DOHH2 (cell line): ENCODE data around the gene OR13C9.

ENCODE experiments used
- H3F3A ChIP-seq: fragments of 200-600 bp; sonication (generic), shearing (Covaris generic); 2 replicates; pipeline ENCODE4 v1.6.0; 2016; ENCODE audit warnings: antibody characterized with exemption, mild to moderate bottlenecking; ENCODE audit not compliant: control insufficient read depth, insufficient read depth
- H3K27ac ChIP-seq: fragments of 200-600 bp; sonication (generic); 2 replicates; pipeline ENCODE4 v1.5.1; 2014; ENCODE audit warnings: low read depth, mild to moderate bottlenecking, low read length, moderate library complexity
- H3K27me3 ChIP-seq: fragments of 200-600 bp; sonication (generic); 2 replicates; pipeline ENCODE4 v1.6.1; 2014; ENCODE audit warnings: mild to moderate bottlenecking, low read length, mixed read lengths; ENCODE audit not compliant: control insufficient read depth
- H3K36me3 ChIP-seq: fragments of 200-600 bp; sonication (generic); 2 replicates; pipeline ENCODE4 v1.6.1; 2014; ENCODE audit warnings: mild to moderate bottlenecking, low read length, moderate library complexity, mixed read lengths; ENCODE audit not compliant: control insufficient read depth
- H3K4me1 ChIP-seq: fragments of 200-600 bp; sonication (generic); 2 replicates; pipeline ENCODE4 v1.6.1; 2014; ENCODE audit warnings: mild to moderate bottlenecking, low read length, mixed read lengths; ENCODE audit not compliant: control insufficient read depth
- H3K4me2 ChIP-seq: fragments of 200-600 bp; sonication (generic); 2 replicates; pipeline ENCODE4 v1.6.0; 2014; ENCODE audit warnings: mild to moderate bottlenecking, low read length, moderate library complexity
- H3K4me3 ChIP-seq: fragments of 200-600 bp; sonication (generic); 2 replicates; pipeline ENCODE4 v1.5.1; 2014; ENCODE audit warnings: mild to moderate bottlenecking, low read length, mixed read lengths
- H3K79me2 ChIP-seq: fragments of 200-600 bp; sonication (generic); 2 replicates; pipeline ENCODE4 v1.6.1; 2014; ENCODE audit warnings: mild to moderate bottlenecking, low read length, mixed read lengths; ENCODE audit not compliant: control insufficient read depth
- H3K9me2 ChIP-seq: fragments of 200-600 bp; sonication (generic); replicated peaks from 2 replicates; pipeline ENCODE4 v1.6.1; 2014; ENCODE audit warnings: mild to moderate bottlenecking, low read length, mixed read lengths; ENCODE audit not compliant: control insufficient read depth
- H3K9me3 ChIP-seq: fragments of 200-600 bp; sonication (generic); 2 replicates; pipeline ENCODE4 v1.6.1; 2014; ENCODE audit warnings: antibody characterized with exemption, low read length, mixed read lengths; ENCODE audit not compliant: control insufficient read depth, insufficient read depth
- H4K20me1 ChIP-seq: fragments of 200-600 bp; sonication (generic); 2 replicates; pipeline ENCODE4 v1.6.0; 2014; ENCODE audit warnings: low read depth, mild to moderate bottlenecking, antibody characterized with exemption, low read length, moderate library complexity; ENCODE audit not compliant: control insufficient read depth, insufficient read depth
- EZH2phosphoT487 ChIP-seq: fragments of 200-600 bp; sonication (generic); IDR thresholded peaks from 2 replicates; pipeline ENCODE4 v1.6.1; 2017; ENCODE audit warnings: borderline replicate concordance, mild to moderate bottlenecking, antibody characterized with exemption, low read length, moderate library complexity, mixed read lengths
- TF ChIP-seq, protein P1 (sequence below): fragments of 200-600 bp; sonication (generic); IDR thresholded peaks from one replicate; pipeline ENCODE4 v1.5.1; 2014; ENCODE audit warnings: antibody characterized with exemption, mild to moderate bottlenecking, low read depth, low read length; ENCODE audit not compliant: poor library complexity, severe bottlenecking

The OR13C9 gene

DNA sequence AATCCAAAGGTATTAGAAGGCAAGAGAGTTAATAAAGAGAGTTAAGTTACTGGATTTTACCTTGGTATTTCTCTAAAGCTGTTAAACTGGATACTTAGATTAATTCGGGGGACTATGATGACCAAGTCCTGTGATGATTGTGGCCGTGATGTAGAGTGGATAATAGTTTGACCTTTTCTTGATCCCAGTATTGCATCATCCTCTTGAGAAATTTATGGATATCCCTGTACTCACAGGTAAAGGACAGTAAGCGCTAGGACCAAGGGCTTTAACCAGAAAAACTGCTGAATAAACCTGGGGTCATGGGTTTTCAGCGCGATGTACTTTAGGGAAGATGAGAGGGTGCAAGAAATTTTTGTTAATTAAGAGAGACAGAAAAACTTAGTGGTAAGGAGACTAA, 40.7 kb downstream of the OR13C9 start:
- H4K20me1 ChIP-seq: no peaks in the 10 kb centered on the region
- TF ChIP-seq, protein P1, sequence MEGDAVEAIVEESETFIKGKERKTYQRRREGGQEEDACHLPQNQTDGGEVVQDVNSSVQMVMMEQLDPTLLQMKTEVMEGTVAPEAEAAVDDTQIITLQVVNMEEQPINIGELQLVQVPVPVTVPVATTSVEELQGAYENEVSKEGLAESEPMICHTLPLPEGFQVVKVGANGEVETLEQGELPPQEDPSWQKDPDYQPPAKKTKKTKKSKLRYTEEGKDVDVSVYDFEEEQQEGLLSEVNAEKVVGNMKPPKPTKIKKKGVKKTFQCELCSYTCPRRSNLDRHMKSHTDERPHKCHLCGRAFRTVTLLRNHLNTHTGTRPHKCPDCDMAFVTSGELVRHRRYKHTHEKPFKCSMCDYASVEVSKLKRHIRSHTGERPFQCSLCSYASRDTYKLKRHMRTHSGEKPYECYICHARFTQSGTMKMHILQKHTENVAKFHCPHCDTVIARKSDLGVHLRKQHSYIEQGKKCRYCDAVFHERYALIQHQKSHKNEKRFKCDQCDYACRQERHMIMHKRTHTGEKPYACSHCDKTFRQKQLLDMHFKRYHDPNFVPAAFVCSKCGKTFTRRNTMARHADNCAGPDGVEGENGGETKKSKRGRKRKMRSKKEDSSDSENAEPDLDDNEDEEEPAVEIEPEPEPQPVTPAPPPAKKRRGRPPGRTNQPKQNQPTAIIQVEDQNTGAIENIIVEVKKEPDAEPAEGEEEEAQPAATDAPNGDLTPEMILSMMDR: no peak
- no peak for TF ChIP-seq EZH2phosphoT487
- no peaks in the 10 kb centered on the region for H3K9me2 ChIP-seq
- no peaks in the 10 kb centered on the region for H3K9me3 ChIP-seq
- H3K36me3 ChIP-seq: no peaks in the 10 kb centered on the region
- no peaks in the 10 kb centered on the region for H3F3A ChIP-seq
- no peaks in the 10 kb centered on the region for H3K27me3 ChIP-seq
- H3K79me2 ChIP-seq: no peaks in the 10 kb centered on the region
- no peaks in the 10 kb centered on the region for H3K4me1 ChIP-seq
- H3K4me3 ChIP-seq: no peak overlapping the region
- no peak overlapping the region for H3K27ac ChIP-seq
- no peak overlapping the region for H3K4me2 ChIP-seq

DNA sequence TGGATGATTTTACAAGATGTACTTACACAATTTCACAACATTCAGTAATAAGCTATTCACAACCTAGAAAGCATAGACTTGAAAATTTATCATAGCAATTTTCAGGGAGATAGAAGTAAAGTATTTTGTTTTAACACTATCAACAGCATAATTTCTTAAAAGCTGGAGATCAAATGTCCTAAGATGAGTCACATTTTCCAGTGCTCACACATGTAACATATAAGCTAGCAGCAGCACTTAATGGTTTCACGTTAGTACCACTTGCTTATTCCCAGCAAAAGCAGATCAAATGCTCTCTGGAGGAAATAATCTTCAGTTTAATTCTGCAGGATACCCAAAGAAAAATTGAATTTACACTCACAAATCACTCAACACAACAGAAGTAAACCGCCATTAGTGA, 42.5 kb downstream of the OR13C9 start:
- Histone ChIP-seq H3K27ac (no peak overlapping the region), H3K4me1 (no peaks in the 10 kb centered on the region), H3K4me2 (no peak overlapping the region), H4K20me1 (no peaks in the 10 kb centered on the region), H3K79me2 (no peaks in the 10 kb centered on the region), H3K4me3 (no peak overlapping the region), H3K9me2 (no peaks in the 10 kb centered on the region), H3K9me3 (no peaks in the 10 kb centered on the region), H3K36me3 (no peaks in the 10 kb centered on the region), H3F3A (no peaks in the 10 kb centered on the region), H3K27me3 (no peaks in the 10 kb centered on the region)
- TF ChIP-seq, protein P1: no peak
- TF ChIP-seq EZH2phosphoT487: no peak

DNA sequence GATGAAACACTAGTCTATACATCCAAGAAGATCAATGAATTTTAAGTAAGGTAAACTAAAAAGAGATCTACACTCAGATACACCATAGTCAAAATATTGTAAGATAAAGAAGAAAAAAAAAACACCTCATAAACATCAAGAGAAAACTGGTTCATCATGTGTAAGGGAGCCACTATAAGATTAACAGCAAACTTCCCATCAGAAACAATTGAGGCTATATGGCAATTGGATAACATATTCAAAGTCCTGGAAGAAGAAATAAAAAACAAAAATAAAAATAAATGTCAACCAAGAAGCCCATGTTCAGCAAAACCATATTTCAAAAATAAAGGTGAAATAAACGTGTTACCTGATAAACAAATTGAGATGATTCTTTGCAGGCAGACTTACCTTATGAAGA, 45.4 kb downstream of the OR13C9 start:
- no peaks in the 10 kb centered on the region for H3K27me3 ChIP-seq

More for the DNA sequence above, 45.4 kb downstream of the OR13C9 start:
- H3K4me2 ChIP-seq: no peak overlapping the region
- H3K79me2 ChIP-seq: no peaks in the 10 kb centered on the region
- H3K4me3 ChIP-seq: no peak overlapping the region
- no peaks in the 10 kb centered on the region for H3K36me3 ChIP-seq
- TF ChIP-seq EZH2phosphoT487: no peak
- TF ChIP-seq, protein P1: no peak
- H3K4me1 ChIP-seq: no peaks in the 10 kb centered on the region
- no peaks in the 10 kb centered on the region for H3F3A ChIP-seq
- no peak overlapping the region for H3K27ac ChIP-seq
- no peaks in the 10 kb centered on the region for H4K20me1 ChIP-seq
- H3K9me2 ChIP-seq: no peaks in the 10 kb centered on the region
- H3K9me3 ChIP-seq: no peaks in the 10 kb centered on the region
